ENCODE measurements around the gene MANSC4.

Gene MANSC4

GRCh38 chr12:27779920-27780611, at the start of gene MANSC4, which contains the start of gene KLHL42:
MANSC4 (minus strand) TSS chr12:27780236; CDS start chr12:27771276, 8,960 bp downstream.
KLHL42 (plus strand) TSS chr12:27780233; CDS start chr12:27780331, 98 bp downstream.
- peak; percentile 38 for DNase-seq

DNA sequence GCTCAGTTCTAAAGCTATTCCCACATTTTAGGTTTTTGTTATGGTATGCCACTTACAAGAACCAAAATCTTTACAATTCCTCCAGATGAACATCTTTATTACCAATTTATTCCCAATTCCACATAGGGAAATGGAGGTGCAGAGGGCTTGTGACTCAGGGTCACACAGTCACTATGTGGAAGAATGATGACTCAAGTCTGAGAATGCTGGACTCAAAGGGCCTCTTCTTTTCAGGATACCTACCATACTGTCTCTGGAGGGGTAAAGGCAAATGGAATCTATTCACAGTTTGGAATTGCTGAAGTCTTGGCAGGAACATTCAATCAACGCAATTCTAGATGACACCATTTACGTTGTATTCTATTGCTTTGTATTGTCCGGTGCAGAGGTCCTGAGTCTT, 48.2 kb upstream of the MANSC4 start:
- no peak for DNase-seq

DNA sequence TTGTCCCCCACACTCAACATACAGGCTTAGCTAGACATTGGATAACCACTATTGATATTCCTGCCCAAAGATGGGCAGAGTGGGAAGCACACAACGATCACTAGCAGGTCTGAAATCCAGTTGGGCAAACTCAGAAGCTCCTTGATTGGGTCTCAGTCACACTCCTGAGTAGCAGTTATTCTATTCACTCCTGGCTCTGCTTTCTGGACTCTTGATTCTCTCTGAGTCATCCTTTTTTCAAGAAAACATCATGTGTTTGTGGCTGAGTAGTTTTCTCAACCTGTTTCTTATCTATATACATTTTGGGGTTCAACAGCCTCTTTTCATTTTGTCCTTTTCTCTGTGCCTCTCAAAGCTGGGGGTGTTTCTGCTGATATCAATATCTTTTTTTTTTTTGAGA, 46.0 kb upstream of the MANSC4 start:
- no peak for DNase-seq

- DNase-seq: no peak
These were observed 44.2 kb upstream of the MANSC4 start for GRCh38 chr12:27824126-27824842.

GRCh38 chr12:27823038-27823437, 43.0 kb upstream of the MANSC4 start:
- no peak for DNase-seq

DNA sequence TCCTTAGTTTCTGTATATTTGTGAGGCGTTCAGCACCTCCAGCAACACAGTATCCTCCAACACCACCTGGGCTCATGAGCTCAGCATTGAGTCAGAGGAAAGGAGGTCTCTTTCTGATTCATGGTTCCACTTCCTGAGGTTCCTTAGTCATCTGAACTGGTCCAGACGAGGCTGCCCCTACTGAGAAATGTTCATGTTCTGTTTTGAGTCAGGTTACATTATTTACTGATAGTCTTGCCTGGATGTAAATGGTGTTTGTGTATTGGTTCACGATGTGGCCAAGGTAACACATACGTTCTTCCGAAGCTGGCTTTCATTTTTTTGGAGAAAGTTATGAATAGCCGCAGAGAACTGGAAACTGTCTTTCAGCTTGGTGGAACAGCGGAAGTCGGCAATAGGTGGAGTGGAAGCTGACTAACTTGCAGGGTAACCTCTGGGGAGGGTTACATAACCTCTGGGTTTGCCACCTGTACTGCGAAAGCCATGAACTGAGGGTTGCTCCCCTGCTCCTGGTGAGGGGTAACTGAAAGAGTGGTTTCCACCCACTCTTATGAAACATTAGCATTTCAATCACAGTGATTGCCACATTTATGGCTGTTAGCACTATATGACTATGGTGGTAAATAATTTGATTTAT, 42.2 kb upstream of the MANSC4 start:
- DNase-seq: peak; percentile 24

DNA sequence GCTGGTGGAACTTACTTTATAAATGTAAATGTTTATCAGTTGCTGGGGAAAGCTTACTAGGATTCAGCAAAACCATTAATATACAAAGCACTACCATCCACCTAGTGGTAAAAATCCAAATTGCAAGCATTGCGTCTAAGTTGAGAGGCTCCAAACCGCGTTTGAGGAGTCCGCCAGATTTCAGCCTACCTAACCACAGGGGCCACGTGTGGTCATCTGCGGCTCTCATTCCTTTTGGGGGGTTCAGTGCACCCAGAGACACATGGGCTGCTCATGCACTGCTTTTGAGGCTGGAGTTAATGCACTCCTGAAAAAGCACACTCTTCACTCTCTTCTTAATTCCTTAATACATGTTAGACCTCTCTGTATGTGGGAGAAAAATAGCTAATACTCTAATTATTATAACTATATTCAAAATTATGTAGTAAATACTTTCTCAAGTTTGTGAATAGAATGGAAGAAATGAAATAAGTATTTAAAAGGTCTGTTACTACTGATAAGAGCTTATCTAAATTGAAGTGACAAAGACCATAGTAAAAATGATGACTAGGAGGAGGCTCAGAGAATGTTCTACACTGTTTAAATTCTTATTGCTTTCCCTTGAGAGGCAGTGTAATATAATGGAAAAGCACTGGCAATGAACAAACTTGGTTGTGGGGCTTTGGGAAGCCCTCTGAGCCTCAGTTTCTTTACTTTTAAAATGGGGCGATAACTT, 41.4 kb upstream of the MANSC4 start:
- DNase-seq: no peak

DNA sequence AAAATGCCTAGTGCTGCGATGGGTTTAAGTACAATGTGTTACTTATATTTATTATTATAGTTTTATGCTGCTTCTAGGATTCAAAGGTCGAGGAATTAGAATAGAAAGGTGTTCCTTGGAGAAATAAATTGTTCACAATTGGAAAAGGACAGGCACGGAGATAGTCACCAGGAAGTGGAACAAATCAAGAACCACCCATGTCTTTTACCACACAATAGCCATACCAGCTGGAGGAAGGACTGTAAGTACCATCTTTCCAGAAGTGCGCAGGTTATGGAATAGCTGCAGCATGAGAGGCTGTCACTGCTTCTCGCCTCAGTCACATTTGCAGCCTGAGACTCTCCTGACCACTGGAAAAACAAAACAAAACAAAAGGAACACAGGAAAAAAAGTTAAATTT, 40.5 kb upstream of the MANSC4 start:
- no peak for DNase-seq

GRCh38 chr12:27818401-27818918, 38.4 kb upstream of the MANSC4 start:
- no peak for DNase-seq

DNA sequence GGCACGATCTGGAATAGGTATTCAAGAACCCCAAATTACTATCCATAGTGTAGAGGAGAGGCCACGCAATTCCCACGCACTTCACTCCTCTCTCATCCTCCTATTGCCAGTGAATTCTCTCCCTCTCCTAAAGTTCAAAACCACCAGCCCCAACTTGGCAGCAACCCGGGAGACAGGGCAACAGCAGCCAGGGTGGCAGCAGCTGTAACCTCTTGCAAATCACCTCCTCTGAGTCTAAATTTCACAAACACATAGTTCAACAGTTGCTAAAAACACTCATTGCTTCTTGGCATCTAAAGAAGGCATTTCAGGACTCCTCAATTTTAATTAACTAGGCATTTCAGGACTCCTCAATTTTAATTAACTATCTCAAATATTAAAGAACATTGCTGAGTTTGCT, 37.7 kb upstream of the MANSC4 start:
- DNase-seq: no peak

GRCh38 chr12:27814851-27815591, 35.0 kb upstream of the MANSC4 start:
- no peak for DNase-seq

DNA sequence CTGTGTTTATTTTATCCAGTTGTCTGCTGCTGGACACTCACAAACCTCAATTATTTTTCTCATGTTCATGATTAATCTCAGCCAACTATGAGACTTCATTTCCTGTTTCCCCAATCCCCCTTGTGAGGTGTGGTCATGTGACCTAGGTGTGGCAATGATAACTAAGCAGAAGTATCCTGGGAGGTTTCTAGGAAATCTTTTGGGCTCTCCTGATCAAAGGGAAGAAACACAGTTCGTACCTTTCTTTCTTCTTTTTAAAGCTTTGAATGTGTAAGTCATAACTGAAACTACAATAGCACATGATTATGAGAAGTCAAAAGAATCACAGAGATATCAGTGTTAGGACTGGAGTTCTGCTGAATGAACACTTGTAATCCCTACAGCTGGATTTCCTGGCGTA, 34.4 kb upstream of the MANSC4 start:
- DNase-seq: no peak

GRCh38 chr12:27812502-27812901, 32.5 kb upstream of the MANSC4 start:
- DNase-seq: no peak

DNA sequence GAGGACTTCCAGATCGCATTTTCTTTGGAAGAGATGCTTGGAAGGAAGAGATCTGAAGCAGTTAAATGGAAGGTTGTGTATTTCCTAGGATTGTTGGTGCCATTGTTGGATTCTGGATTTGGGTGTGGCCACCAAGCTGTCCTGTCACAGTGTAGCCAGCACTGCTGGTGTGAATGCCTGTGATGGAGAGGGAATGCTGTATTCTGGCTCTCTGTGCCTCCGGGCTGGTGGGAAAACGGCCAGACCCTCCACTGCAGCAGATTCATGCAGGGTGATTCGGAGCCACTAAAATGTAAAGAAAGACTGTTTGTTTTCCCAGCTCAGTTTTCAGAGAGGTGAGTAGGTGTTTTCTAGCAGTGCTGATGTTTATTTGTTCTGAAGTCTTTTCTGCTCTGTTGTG, 30.7 kb upstream of the MANSC4 start:
- DNase-seq: no peak

DNA sequence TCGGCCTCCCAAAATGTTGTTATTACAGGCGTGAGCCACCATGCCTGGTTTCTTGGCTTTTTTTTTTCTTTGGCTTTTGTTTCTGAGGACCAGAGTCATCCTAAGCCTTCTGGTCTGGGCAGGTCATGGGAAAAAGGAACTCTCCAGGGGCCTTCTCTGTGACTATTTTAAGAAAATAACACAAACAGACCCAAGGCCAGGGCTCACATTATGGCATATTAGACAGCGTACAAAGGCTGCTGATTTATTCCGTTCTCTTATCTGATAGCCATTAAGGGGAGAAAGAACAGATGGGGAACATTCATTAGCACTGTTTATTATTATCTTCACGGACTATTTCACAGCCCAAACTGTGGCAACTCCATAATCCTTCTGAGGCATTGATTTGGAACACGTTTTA, 28.8 kb upstream of the MANSC4 start:
- DNase-seq: no peak

DNA sequence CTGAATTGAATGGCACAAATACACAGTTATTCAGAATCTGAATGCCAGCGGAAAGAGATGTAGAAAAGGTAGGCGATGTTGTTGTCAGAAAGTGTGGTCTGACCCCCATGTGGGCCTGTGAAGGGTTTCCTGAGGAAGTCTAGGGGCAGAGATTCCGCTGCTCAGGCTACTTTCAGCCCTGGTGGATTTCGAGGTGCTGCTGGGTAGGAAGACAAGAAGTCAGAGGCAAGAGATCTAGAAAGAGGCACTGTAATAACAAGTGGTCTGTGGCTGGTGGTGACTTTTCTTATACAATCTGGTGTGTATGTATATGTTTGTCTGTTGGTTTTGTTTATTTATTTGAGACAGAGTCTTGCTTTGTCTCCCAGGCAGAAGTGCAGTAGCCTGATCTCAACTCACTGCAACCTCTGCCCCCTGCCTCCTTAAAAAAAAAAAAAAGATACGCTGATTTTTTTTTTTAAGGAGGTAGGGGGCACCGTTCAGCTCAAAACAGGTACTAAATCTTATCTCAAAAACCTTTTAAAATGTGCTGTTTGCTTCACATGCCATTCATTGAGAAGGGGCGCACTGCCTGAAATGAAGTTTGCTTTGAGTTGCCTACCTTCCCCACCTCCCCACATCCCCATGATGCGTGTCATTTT, 27.1 kb upstream of the MANSC4 start:
- DNase-seq: no peak

- DNase-seq: no peak
These were observed 26.2 kb upstream of the MANSC4 start for GRCh38 chr12:27806259-27806658.

DNA sequence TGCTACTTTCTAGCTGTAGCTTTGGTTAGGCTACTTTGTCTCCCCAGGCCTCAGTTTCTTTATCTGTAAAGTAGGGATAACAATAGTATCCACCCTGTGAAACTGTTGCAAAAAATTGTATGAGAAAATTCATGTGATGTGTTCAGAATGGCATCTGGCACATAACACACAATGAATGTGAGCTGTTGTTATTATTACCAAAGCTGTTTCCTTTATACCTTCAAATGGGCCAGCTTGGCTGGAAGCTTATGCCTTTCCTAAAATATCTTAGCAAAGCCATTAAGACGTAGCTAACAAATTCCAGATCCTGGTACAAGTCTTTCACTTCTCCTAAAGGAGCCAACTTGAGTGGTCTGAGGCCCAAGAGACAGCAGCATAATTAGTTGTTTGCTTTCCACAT, 25.2 kb upstream of the MANSC4 start:
- no peak for DNase-seq

DNA sequence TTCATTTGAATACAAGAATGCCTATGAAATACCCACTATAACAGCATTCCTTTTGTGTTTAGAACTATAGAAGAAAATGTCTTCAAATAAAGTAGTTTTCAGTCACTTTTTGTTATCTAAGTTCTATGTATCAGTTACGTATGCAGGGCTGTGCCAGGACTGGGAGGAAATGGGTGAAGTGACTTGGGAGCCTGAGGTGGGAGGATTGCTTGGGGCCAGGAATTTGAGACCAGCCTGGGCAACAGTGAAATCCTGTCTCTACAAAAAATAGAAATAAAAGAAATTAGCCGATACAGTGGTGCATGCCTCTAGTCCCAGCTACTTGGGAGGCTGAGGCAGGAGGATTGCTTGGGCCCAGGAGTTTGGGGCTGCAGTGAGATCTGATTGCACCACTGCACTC, 22.9 kb upstream of the MANSC4 start:
- DNase-seq: no peak

GRCh38 chr12:27802511-27802910, 22.5 kb upstream of the MANSC4 start:
- DNase-seq: no peak

- no peak for DNase-seq
These were observed 21.6 kb upstream of the MANSC4 start for GRCh38 chr12:27801630-27802029.

- no peak for DNase-seq
These were observed 20.8 kb upstream of the MANSC4 start for GRCh38 chr12:27800819-27801218.

All from 8988T (cell line).